HUDEP-2 (cell line): Measurements from ENCODE around the gene CALML4.
"Not testable (repeated sequence)": the region's sequence is repeated elsewhere in the genome, so short reads cannot be mapped to it uniquely, and the experiment has no call there.

Experiments used
- DNase-seq, 76 experiments: peaks; one replicate each; lab custom pipeline; 2025; ENCODE audit not compliant: unreplicated experiment in 76 of 76; lab: John Stamatoyannopoulos, UW

Gene CALML4

GRCh38 chr15:68195336-68196112 lies 9.6 kb downstream of the CALML4 start:
- DNase-seq = no peak

GRCh38 chr15:68192804-68193486 lies 12.2 kb downstream of the CALML4 start:
- no peak for DNase-seq

DNA sequence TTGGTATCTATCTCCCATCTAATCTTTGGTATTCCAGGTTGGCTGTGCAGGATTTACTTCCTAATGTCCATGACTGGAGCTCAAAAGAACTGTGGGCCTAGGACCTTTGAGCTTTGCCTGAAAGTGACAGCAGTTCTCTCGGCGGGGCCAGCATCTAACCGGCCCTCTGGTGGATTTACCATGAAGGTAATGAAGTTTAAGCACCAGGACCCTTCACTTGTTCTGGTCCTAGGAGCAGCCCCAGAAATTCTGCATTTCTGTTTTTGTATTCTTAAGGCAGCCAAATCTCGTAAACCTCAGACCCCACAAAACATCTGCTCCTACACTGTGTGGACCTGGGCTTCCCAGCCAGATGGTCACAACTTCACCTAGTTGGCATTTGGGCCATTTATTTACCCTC lies 13.0 kb downstream of the CALML4 start:
- no peak for DNase-seq

GRCh38 chr15:68191555-68191954 lies 13.6 kb downstream of the CALML4 start:
- no peak for DNase-seq

DNA sequence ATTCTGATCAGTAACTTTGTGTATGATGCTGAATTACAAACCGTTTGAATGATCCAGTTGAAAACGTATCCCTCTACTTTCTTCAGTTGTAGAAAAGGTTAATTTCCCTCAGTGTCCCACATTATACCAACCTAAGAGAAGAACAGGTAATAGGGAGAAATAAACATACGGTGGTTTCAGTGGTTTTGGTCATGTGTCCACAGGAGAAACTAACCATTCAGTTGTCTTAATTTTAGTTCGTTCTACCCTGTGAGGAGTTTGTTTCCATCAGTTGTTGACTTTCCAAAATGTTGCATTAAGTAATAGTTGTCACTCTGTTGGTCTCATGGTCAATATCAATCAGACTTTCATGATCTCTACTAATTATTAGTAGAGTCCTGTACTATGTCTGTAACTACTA lies 15.1 kb downstream of the CALML4 start:
- DNase-seq = no peak

DNA sequence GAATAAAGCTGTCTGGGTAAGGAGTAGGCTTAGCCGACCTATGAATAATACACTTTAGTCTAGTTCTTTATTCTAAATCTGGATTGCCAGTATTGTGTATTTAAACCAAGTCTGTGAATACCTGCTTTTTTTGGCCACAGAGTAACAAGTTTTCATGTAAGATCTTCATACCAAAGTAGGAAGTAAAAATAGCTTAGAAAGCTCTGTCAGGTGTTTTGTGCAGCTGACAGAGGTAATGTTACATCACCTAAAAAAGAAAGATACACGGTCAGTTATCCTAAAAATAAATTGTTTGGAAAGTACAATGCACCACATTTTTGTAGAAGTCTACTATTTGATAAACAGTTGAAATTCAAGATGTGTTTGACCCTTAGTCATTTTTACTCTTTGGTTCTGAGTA lies 16.5 kb downstream of the CALML4 start:
- DNase-seq = no peak

GRCh38 chr15:68187559-68187958 lies 17.6 kb downstream of the CALML4 start:
- peak in 3 of 76 experiments; percentile 2 to 35 (median 10) for DNase-seq

GRCh38 chr15:68186671-68187397 lies 18.3 kb downstream of the CALML4 start:
- no peak for DNase-seq

DNA sequence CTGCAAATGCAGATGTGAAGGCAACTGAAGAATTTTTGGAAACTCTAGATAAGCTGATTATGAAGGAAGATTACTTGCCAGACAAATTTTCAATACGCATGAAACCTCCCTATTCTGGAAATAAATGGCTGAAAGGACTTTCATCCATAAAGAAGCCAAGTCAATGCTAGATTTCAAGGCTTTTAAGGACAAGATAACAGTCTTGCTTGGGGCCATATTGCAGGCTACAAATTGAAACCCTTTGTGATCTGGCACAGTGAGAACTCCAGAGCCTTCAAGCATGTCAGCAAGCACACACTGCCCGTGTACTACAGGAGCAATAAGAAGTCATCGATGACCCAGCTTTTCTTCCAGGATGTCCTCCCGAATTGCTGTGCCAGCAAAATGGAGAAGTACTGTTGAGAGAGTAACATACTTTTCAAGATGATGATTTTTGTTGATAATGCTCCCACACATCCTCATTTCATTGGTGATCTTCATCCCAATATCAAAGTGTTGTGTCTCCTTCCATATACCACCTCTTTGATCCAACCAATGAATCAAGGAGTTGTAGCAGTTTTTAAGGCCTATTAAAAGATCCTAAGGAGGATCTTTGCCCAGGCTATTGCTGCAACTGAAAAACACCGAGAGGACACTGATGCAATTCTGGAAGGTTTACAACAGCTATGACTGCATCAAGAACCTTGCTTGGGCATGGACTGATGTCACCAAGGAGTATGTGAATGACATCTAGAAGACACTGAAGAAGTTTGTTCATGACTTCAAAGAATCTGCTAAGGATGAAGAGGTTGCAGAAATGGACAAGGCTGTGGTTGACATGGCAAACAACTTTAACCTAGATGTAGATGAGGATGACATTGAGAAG lies 20.3 kb downstream of the CALML4 start:
- DNase-seq = no peak

- no peak for DNase-seq
Observed at GRCh38 chr15:68183616-68184315, 21.4 kb downstream of the CALML4 start.

- no peak for DNase-seq
Observed at GRCh38 chr15:68177742-68178141, 27.4 kb downstream of the CALML4 start.

DNA sequence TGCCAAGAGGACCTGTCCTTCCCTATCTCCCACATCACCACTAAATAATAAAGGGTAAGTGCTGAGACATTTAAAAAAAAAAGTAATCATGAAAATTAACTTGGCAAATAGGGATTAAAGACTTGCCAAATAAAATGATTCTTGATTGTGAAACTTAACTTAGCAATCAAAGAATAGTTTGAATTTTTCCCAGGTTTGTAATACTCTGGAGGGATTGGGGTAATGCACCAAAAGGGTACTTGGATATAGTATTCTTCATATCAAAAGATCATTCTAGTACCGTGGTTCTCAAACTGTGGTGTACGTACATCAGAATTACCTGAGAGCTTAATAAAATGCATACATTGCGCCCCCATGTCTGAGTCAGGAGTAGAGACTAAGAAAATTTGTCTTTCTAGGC lies 28.5 kb downstream of the CALML4 start:
- no peak for DNase-seq

DNA sequence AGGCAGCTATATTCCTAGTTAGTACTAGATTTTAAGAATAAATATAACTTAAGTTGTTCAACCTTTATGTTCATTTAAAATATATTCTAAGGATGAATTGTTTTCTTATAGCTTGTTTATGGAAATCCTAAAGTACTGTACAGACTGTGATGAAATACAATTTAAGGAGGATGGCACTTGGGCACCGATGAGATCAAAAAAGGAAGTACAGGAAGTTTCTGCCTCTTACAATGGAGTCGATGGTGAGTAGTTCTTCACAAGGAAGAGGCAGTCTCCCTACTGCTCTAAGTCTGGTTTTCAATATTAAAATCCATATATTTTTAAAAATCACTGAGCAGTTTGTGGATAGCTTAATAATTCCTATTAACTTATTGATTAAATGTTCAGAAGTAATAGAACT lies 29.6 kb downstream of the CALML4 start:
- DNase-seq = no peak

- DNase-seq = no peak
Observed at GRCh38 chr15:68173119-68173518, 32.0 kb downstream of the CALML4 start.

DNA sequence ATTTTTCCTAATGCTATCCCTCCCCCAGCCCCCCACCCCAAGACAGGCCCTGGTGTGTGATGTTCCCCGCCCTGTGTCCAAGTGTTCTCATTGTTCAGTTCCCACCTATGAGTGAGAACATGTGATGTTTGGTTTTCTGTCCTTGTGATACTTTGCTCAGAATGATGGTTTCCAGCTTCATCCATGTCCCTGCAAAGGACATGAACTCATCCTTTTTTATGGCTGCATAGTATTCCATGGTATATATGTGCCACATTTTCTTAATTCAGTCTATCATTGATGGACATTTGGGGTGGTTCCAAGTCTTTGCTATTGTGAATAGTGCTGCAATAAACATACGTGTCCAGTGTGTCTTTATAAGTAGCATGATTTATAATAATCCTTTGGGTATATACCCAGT lies 33.1 kb downstream of the CALML4 start:
- not testable (repeated sequence) for DNase-seq

DNA sequence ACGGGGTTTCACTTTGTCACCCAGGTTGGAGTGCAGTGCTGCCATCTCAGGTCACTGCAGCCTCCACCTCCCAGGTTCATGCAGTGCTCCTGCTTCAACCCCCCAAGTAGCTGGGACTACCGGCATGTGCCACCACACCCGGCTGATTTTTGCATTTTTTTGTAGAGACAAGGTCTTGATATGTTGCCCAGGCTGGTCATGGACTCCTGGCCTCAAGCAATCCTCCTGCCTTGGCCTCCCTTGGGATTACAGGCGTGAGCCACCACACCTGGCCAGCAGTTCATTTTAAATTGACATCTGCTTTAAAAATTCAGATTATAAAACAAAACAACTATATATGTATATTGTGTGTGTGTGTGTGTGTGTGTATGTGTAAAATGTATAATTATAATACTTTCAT lies 38.3 kb downstream of the CALML4 start:
- no peak for DNase-seq

DNA sequence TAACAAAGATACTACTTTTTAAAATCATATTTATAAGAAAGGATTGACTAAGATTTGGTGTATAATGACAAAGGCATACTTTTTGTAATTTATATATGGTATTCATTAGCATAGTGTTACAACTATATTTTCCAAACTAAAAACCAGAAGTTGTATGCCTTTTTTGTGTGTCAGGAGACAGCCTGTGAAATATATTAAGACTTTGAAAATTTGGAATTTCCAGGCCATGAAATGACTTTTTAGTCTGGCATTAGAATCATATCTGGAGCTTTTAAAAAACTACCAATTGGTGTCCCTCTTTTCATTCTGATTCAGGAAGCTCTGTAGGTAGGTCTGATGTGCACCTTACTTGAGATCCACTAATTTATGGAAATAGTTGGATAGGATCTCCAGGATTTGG lies 41.9 kb downstream of the CALML4 start:
- DNase-seq = no peak

DNA sequence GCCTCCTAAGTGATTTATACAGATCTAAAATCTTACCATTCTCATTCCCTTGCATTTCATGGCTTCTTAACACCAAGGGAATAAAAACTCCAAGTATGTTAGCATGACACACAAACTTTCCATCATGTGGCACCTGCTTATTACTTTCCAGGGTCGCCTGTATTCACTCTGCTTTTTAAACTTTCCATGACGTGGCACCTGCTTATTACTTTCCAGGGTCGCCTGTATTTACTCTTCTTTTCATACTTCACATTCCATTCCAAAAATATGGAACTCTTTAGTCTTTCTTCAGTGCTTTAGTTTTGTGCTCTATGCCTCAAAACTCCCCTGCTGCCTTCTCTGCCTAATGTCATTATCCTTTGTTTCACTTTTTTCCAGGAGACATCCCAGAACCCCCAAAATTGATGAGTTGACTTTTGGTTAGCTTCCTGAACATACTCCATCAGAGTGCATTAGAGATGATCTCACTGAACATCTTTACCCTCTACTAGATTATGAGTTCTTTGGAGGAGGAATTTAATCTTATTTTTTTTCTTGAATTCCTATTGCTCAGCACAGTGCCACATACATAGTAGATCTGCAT lies 47.0 kb downstream of the CALML4 start:
- DNase-seq = no peak

GRCh38 chr15:68157074-68157473 lies 48.1 kb downstream of the CALML4 start:
- no peak for DNase-seq
